LNCAP (cell line): ENCODE data around the gene NR2C2AP.

Experiments used
- CTCF ChIP-seq: fragments of 450-650 bp; IDR thresholded peaks from 2 replicates; pipeline ENCODE4 v1.5.1; 2017; ENCODE audit warnings: mild to moderate bottlenecking

NR2C2AP gene

GRCh38 chr19:19213426-19214158, 10.4 kb upstream of the NR2C2AP start:
- no peak for TF ChIP-seq CTCF

- TF ChIP-seq CTCF = no peak
These were observed 9.7 kb upstream of the NR2C2AP start for GRCh38 chr19:19212916-19213315.

- no peak for TF ChIP-seq CTCF
These were observed 8.5 kb upstream of the NR2C2AP start, which contains the start of gene NCAN for GRCh38 chr19:19211499-19212420. TSS of gene NCAN (plus strand) at chr19:19211958. CDS start at chr19:19216954, 4,996 bp downstream.

- TF ChIP-seq CTCF = no peak
These were observed 6.2 kb upstream of the NR2C2AP start for GRCh38 chr19:19209372-19209771.

- TF ChIP-seq CTCF = no peak
These were observed 4.7 kb upstream of the NR2C2AP start for GRCh38 chr19:19207637-19208572.

GRCh38 chr19:19206938-19207337, 3.7 kb upstream of the NR2C2AP start:
- no peak for TF ChIP-seq CTCF
